HG03565 (cell line): ENCODE data around the gene SNUPN.
A peak's percentile ranks its signal among the peaks of the same experiment; 100 is the strongest.

Experiments
- ATAC-seq: cut with Tn5 transposase; IDR thresholded peaks from one replicate; pipeline ENCODE4 v1.9.1; 2021; ENCODE audit warnings: mild to moderate bottlenecking, moderate library complexity; ENCODE audit not compliant: unreplicated experiment

The SNUPN gene

GRCh38 chr15:75654201-75654907 lies 28.8 kb upstream of the SNUPN start:
- no peak for ATAC-seq

- ATAC-seq, result no peak
These were observed 27.9 kb upstream of the SNUPN start for GRCh38 chr15:75653347-75653913.

- no peak for ATAC-seq
These were observed 26.5 kb upstream of the SNUPN start for GRCh38 chr15:75651810-75652543.

GRCh38 chr15:75650908-75651809 lies 25.6 kb upstream of the SNUPN start:
- no peak for ATAC-seq

- ATAC-seq, result no peak
These were observed 24.3 kb upstream of the SNUPN start for GRCh38 chr15:75649848-75650247.

GRCh38 chr15:75649045-75649761 lies 23.7 kb upstream of the SNUPN start:
- ATAC-seq, result no peak

- no peak for ATAC-seq
These were observed 22.9 kb upstream of the SNUPN start for GRCh38 chr15:75648156-75649000.

GRCh38 chr15:75647370-75648155 lies 22.0 kb upstream of the SNUPN start, which contains the start of gene SNX33:
Gene SNX33 (plus strand): TSS chr15:75647912. CDS start chr15:75649103, 1,191 bp downstream.
- ATAC-seq, result no peak

GRCh38 chr15:75646944-75647364 lies 21.4 kb upstream of the SNUPN start:
- ATAC-seq, result no peak

GRCh38 chr15:75646112-75646943 lies 20.8 kb upstream of the SNUPN start:
- ATAC-seq, result no peak

GRCh38 chr15:75644376-75644775 lies 18.9 kb upstream of the SNUPN start:
- ATAC-seq, result no peak

GRCh38 chr15:75641603-75642002 lies 16.1 kb upstream of the SNUPN start:
- no peak for ATAC-seq

- ATAC-seq, result no peak
These were observed 15.6 kb upstream of the SNUPN start for GRCh38 chr15:75641179-75641503.

GRCh38 chr15:75640483-75641178 lies 15.1 kb upstream of the SNUPN start:
- peak; percentile 10 for ATAC-seq

- ATAC-seq, result peak; percentile 79
These were observed 14.4 kb upstream of the SNUPN start, which contains the start of gene IMP3 for GRCh38 chr15:75639709-75640482. Gene IMP3 (minus strand): TSS chr15:75640224. CDS start chr15:75640168, 56 bp downstream.

- ATAC-seq, result no peak
These were observed 13.7 kb upstream of the SNUPN start for GRCh38 chr15:75639191-75639708.
